HepG2 (cell line): Measurements from ENCODE around the gene ZFAND4. TPM values are rescaled to one million over a fixed set of nuclear protein-coding genes. Genes with fewer than 3 reads are reported as not detected.

ENCODE experiments used
- ARID5B ChIP-seq: IDR thresholded peaks from 2 replicates; pipeline ENCODE4 v1.4.0; 2020; ENCODE audit warnings: mild to moderate bottlenecking, missing genetic modification reagents
- PAXIP1 ChIP-seq: sonication (generic); formaldehyde crosslinking; conservative IDR thresholded peaks from 2 replicates; pipeline ENCODE4 v1.4.0; 2020; ENCODE audit warnings: mild to moderate bottlenecking, missing genetic modification reagents, moderate library complexity
- SOX5 ChIP-seq: IDR thresholded peaks from 2 replicates; pipeline ENCODE4 v1.6.1; 2016; ENCODE audit warnings: borderline replicate concordance
- polyA plus RNA-seq, 8 experiments: library from polyadenylated mRNA; depleted of rRNA in 3 of 8; stranded (reverse) in 7 of 8; unstranded in 1 of 8; fragments of >200 nt; fragmentation: Illumina TruSeq in 4 of 8; extraction: Trizol in 4 of 8; gene quantifications; 2 replicates each; pipeline versions ENCODE4 v1.2.1 to v1.2.3, GENCODE V29; 2011 to 2016; ENCODE audit warnings: low read depth in 4 of 8, missing spikeins in 1 of 8, mixed read lengths in 1 of 8; ENCODE audit not compliant: insufficient read depth in 1 of 8
- total RNA-seq, 5 experiments: library from RNA; depleted of rRNA; stranded (reverse); fragments of >200 nt; fragmentation: Illumina TruSeq; extraction: Trizol; gene quantifications; 2 replicates each; pipeline ENCODE4 v1.2.3, GENCODE V29; 2016; ENCODE audit warnings: low read depth in 1 of 5

ZFAND4 gene
- total and polyA plus RNA-seq, 2 of the 13 experiments (the other 11 are each of a cell fraction or from before 2014, with no cell fraction given): 2.9 to 9.2 TPM

- 0 out of 2 replicates have a peak, but pooled peaks have one; percentile 27 for TF ChIP-seq PAXIP1 (CRISPR knock-in tag)
- TF ChIP-seq SOX5: peak; percentile 26; the same call in 1 of the 2 replicates
- TF ChIP-seq ARID5B: 0 out of 2 replicates have a peak, but pooled peaks have one; percentile 35
These were observed 94.1 kb downstream of the ZFAND4 start (continued) for GRCh38 chr10:45578384-45578971.
